AG04449 (cell line): ENCODE data around the gene RPL4.
A peak's percentile ranks its signal among the peaks of the same experiment; 100 is the strongest.

Experiments used
- CTCF ChIA-PET: fragments of 350-600 bp; formaldehyde crosslinking; extraction: SDS; loops from one replicate; lab custom pipeline; 2021; ENCODE audit warnings: antibody characterized with exemption; lab: Yijun Ruan, JAX
- POLR2A ChIA-PET: fragments of 400-600, 350-600 bp; formaldehyde crosslinking; extraction: SDS; loops from one replicate; lab custom pipeline; 2020; ENCODE audit warnings: antibody characterized with exemption, inconsistent platforms; lab: Yijun Ruan, JAX
- DNase-seq: peaks from one replicate; pipeline ENCODE4 v3.0.0-alpha.2; 2010; ENCODE audit warnings: low read depth, low spot score
- H3K4me3 ChIP-seq: 2 replicates; pipeline ENCODE4 v1.5.1; 2011; ENCODE audit warnings: low read depth, mild to moderate bottlenecking, control low read depth, low read length
- TF ChIP-seq, protein P1 (sequence below): IDR thresholded peaks from one replicate; pipeline ENCODE4 v1.5.1; 2011; ENCODE audit warnings: mild to moderate bottlenecking, moderate library complexity, low read length, control low read depth, inconsistent platforms; ENCODE audit not compliant: insufficient read depth; ENCODE audit errors: missing control alignments

RPL4 gene

GRCh38 chr15:66515901-66516322 is 11.3 kb upstream of the RPL4 start:
- ChIA-PET POLR2A (no interaction called here), CTCF (interaction anchor here (1.0 to 1.8 kb wide), 4 partner anchors 14 to 51 kb away, joined by 3 to 4 read pairs (median 4); no protein-coding TSS in a partner anchor)
- no peak overlapping the region for H3K4me3 ChIP-seq
- no peak for DNase-seq
- TF ChIP-seq, protein P1, sequence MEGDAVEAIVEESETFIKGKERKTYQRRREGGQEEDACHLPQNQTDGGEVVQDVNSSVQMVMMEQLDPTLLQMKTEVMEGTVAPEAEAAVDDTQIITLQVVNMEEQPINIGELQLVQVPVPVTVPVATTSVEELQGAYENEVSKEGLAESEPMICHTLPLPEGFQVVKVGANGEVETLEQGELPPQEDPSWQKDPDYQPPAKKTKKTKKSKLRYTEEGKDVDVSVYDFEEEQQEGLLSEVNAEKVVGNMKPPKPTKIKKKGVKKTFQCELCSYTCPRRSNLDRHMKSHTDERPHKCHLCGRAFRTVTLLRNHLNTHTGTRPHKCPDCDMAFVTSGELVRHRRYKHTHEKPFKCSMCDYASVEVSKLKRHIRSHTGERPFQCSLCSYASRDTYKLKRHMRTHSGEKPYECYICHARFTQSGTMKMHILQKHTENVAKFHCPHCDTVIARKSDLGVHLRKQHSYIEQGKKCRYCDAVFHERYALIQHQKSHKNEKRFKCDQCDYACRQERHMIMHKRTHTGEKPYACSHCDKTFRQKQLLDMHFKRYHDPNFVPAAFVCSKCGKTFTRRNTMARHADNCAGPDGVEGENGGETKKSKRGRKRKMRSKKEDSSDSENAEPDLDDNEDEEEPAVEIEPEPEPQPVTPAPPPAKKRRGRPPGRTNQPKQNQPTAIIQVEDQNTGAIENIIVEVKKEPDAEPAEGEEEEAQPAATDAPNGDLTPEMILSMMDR, result no peak

GRCh38 chr15:66514586-66514985 is 9.9 kb upstream of the RPL4 start:
- DNase-seq, result no peak
- CTCF ChIA-PET, result interaction anchor here (1.2 to 1.8 kb wide), 2 partner anchors 15 to 16 kb away, joined by 4 to 5 read pairs; no protein-coding TSS in a partner anchor
- TF ChIP-seq, protein P1, result no peak
- H3K4me3 ChIP-seq, result no peak overlapping the region
- POLR2A ChIA-PET, result no interaction called here

DNA sequence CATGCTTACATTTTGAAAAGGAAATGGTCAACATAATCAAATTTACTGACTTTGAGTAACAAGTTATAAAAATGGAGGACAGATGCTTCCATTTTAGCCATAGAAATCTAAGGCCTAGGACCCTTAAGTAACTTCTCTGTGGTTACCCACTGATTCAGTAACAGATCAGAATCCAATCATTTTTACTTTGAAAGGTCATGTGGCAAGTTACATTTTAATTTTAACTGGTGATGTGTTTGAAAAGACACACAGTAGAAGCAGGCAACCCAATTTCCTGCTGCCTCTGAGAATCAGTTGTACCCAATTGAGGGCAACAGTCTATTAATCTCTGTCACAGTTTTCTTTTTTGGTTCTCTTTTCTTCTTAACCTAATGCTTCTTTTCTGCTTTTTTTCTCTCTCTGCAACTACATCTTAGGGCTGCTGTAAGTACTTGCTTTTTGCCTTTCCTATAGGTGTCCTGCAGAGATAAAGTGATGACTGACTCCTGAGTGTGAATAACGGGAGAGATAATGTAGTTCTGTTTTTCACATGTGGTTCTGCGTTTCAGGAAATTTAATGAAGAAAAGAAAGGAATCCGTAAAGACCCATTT is 3.7 kb upstream of the RPL4 start:
- POLR2A ChIA-PET, result no interaction called here
- no peak overlapping the region for H3K4me3 ChIP-seq
- no peak for DNase-seq
- TF ChIP-seq, protein P1, result no peak
- CTCF ChIA-PET, result no interaction called here

- DNase-seq, result no peak
- peak overlapping the region; percentile 98 for H3K4me3 ChIP-seq
- ChIA-PET POLR2A (interaction anchor here (1.0 kb wide), 2 partner anchors 14 to 149 kb away, joined by 4 read pairs; partner anchors contain the start of gene TIPIN), CTCF (interaction anchor here (0.8 to 2.9 kb wide), 4 partner anchors 8 to 62 kb away, joined by 3 to 34 read pairs (median 4); partner anchors contain the start of genes LCTL and SNAPC5)
- TF ChIP-seq, protein P1, result no peak
Measured at GRCh38 chr15:66505818-66506217, 1.2 kb upstream of the RPL4 start.

GRCh38 chr15:66505430-66505811 is 766 bp upstream of the RPL4 start:
- ChIA-PET CTCF (interaction anchor here (0.8 to 2.9 kb wide), 2 partner anchors 7 to 62 kb away, joined by 3 to 34 read pairs; partner anchors contain the start of gene SNAPC5), POLR2A (interaction anchor here (0.7 to 1.0 kb wide), 3 partner anchors 14 to 369 kb away, joined by 3 to 4 read pairs (median 4); partner anchors contain the start of gene TIPIN)
- DNase-seq, result no peak
- TF ChIP-seq, protein P1, result no peak
- H3K4me3 ChIP-seq, result peak overlapping the region; percentile 98
